GM19239 (cell line): ENCODE data around the gene TRPV3.
A peak's percentile ranks its signal among the peaks of the same experiment; 100 is the strongest.
"Not testable (repeated sequence)": the region's sequence is repeated elsewhere in the genome, so short reads cannot be mapped to it uniquely, and the experiment has no call there.

Source experiments
- DNase-seq: peaks from one replicate; pipeline ENCODE4 v3.0.0; 2011; ENCODE audit warnings: low spot score; ENCODE audit not compliant: insufficient read length
- FAIRE-seq: peaks from 2 replicates; lab custom pipeline; 2011; peaks lifted over from hg19 to GRCh38; lab: Jason Lieb, UNC

TRPV3 gene

DNA sequence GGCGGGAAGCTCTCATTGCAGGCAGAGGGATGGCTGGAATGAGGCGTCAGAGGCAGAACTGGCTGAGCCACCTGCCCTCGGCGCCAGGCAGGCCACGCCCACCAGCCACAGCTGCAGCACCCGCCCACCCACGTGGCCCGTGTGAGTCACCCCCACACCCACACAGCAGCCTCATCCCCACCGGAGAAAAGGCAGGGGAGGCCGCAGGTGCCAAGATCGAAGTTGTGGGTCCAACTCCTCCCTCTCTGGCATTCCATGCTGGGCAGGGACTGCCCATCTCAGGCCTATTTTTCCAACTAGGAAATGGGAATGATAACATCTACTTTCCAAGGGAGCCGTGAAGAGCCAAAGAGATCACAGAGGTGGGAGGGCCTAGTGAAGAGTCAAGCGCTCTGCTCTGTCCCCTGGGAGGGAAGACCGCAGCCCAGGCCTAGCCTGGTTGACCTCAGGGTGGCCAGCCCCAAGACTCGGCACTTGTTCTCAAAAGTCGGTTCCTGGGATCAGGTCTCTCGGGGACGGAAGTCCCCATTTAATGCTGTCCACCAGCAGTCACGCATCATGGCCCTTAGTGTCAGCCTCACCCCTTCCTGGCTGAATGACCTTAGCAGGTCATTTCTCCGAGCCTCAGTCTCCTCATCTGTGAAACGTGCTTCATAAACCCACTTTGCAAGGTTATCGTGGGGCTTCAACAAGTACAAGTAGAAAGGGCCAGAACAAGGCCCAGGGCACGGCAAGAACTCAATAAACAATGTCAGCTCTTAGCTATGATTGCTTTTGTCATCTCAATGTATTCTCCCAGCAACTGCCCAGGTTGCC, at the start of gene TRPV3:
TRPV3 (minus strand) TSS at position 45 of the 816 bp plus-strand sequence. CDS start 2,962 bp downstream, outside the sequence.
- DNase-seq (peak; percentile 62), FAIRE-seq (peak; percentile 64)

DNA sequence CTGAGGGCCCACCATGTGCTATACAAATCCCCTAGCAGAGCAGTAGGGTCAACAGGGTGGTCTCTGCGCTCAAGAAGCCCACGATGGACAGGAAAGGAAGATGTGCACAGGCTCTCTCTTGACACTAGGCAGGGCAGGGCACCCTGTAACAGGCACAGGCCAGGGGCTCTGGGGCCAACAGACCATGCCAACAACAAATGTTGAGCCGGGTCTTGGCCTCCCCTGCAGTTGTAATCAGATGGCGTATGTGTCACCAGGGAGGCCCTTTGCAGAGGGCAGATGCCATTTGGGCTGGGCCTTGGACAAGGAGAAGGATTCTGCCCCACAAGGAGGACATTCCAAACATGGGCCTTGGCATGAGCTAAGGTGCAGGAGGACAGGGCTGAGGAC, 46.3 kb upstream of the TRPV3 start:
- FAIRE-seq (no peak), DNase-seq (no peak)

DNA sequence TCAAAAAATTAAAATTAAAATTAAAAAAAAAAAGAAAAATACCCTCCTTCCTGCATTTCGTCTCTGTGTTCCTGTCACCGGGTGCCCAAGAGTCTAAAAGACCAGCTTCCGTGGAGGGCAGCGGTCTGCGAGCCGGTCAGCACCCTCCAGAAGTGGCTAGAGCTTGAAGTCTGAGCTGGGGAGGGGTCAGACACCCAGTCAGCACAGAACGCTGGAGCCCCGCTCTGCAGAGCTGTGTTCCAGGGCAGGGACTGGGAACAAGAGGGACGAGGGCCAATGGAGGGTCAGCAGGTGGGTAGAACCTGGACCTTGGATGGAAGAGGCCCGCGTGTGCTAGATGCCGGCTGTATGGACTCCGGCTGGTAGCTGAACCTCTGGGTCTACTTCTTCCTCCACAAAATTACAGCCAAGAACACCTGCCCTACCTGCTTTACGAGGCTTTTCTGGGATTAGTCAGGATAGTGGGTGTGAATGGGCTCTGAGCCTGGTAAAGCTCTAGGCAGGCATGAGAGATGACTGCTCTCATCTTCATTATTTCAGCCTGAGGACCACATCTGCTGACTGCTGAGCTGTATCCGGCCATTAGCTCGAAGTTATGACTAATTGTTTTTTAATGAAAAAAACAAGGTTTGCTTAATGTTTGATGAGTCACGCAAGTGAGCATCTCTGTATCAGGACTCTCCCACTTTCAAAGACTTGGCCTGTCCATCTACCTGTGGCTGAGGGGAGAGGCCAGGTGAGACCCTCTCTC, 45.7 kb upstream of the TRPV3 start:
- DNase-seq (no peak), FAIRE-seq (no peak)

DNA sequence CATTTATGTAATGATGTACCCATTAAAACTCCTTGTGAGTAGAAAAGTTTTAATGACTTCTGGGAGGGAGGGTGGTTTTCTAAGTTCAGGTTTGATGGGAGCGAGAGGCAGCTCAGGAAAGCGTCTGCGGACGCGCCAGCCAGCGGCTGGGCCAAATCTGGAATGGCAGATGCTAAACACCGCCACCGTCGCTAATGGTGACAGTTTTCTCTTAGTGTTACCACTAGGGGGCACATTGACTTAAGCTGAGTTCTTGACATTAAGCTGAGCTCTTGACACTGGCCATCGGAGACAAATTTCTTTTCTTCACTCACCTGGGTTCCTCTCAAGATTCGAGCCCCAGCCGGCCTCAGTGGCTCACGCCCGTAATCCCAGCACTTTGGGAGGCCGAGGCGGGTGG, 44.9 kb upstream of the TRPV3 start:
- peak; percentile 89 for FAIRE-seq
- DNase-seq = peak; percentile 51

DNA sequence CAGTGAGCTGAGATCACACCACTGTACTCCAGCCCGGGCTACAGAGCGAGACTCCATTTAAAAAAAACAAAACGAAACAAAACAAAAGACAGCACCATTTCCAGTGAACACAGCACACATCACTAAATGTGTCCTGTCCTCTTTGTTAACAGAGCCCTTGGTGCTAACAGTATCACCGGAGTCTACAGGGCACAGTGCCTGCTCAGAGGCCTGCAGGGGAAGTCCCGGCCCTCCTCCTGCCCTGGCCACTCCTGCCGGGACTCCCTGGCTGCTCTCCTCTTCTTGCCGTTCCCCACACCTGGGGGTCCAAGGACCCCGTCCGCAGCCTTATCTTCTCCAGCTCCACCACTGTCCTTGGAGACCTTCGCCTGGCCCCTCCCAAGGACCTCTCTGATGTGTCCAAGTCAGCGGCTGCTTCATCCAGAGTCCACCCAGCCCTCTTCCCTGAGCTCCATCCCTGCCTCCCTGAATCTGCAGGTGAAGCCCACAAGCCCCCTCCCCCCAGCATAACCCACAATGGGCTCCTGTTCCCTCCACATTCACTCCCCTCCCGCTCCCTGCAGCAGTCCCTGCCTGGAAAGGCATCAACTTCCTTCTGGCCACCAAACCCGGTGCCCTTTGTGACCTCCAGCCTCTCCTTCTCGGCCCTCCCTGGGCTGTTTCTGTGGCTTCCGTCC, 43.1 kb upstream of the TRPV3 start:
- no peak for DNase-seq
- FAIRE-seq = no peak

DNA sequence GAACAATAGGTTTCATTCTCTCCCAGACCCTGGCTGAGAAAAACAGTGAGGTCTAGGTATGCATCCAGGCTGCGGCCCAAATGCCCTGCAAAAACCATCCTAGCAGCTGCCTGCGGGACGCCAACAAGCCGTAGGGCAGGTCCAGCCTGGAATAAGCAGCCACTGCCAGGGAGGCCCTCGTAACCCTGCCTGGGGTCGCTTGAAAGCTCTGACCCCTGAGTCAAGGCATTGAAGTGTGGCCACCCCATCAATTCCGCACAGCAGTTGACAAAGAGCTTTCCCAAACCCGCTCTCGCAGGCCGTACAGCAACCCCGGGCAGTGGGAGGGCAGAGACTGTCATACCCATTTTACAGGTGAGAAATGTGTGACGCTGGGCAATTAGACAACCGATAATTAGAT, 40.5 kb upstream of the TRPV3 start:
- no peak for FAIRE-seq

DNA sequence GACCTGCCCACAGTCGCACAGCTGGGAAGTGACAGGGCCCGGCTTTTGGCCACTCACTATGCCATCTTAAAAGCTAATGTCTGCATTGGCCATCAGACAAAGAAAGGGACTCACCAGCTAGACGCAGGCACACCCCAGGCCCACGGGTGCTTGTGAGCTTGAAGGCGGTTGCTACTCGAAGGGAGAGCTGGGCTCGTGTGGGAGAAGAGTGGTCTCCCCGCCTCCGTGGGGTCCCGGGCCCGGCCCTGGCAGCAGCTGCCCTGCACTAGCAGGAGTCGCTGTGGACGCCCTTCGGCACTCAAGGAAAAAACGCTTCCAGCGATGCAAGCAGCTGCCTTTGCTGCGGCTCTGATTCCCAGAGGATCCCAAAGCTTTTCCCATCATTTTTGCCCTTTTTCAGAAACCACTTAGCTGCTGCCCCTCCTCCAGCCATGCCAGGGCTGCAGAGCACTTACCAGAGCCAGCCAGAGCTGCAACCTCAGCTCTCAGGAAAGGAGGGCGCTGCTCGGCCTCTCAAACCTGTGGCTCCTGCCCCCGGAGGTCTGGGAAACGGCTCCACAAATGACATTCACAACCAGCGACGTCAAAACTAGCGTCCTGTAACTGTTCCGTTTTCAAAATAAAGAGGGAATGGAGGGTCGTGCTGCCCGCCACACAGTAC, 39.3 kb upstream of the TRPV3 start:
- DNase-seq (no peak), FAIRE-seq (no peak)

More for the DNA sequence above, 40.5 kb upstream of the TRPV3 start:
- no peak for DNase-seq

DNA sequence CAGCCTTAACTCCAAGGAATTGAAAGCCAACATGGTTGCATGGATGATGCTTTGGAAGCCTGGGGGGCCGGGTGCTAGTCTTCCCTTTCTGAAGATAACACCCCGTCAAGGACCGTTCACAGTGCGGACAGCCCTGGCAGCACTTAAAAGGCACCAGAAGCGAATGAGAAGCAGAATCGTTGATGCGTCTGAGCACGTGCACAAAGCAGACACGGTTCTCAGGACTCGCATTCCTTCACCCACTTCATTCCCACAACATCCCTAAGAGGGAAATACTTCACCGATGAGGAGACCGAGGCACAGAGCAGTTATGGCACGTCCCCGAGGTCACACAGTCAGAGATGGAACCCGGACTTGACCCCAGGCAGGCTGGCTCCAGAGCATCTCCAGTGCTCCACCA, 37.4 kb upstream of the TRPV3 start:
- DNase-seq = no peak
- FAIRE-seq = no peak

DNA sequence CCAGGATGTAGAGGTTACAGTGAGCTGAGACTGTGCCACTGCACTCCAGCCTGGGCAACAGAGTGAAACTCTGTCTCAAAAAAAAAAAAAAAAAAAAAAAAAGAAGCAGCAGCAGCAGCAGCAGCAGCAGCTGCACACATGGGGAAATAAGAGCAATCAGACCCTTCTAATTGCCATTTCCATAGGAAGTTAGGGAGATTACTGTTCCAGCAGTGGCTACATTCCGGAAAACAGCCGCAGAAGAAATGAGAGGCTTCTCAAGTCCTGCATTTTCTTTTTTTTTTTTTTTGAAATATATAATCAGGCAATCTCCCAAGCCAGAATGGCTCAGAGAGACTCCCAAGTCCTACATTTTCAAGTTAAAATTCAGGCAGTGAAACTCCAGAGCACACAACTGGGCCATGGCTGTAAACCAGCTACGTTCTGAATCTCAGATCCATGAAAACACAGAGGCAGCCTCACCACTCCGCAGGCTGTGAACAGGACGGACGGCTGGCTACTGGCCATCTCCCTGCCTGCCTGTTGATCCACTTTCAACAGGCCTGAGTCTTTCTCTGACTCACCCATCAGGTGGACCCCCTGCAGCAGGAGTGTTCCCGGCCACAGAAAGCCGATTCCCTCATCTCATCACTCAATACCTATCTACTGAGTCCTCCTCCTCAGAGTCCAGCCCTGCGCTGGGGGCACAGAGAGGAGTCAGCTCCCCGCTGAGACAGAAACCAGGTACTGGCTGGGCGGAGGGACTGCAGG, 36.6 kb upstream of the TRPV3 start:
- no peak for FAIRE-seq
- DNase-seq = no peak

DNA sequence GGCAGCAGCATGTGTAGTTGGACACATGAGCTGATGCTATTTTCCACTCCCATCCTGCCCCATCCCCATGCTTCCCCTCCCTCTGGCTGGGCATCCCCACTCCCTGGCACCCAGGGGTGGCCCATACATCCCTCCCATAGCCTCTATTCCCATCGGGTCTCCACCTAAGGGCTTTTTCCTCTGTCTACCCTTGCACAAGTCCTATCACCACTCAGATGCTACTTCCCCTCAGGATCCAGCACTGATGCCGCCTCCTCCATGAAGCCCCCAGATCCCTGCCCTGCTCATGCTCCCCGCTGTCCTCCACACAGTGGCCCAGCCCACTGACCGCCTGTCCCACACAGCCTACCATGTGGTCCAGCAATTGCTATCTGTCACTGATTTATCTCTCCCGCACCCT, 35.8 kb upstream of the TRPV3 start:
- no peak for DNase-seq
- FAIRE-seq = no peak

DNA sequence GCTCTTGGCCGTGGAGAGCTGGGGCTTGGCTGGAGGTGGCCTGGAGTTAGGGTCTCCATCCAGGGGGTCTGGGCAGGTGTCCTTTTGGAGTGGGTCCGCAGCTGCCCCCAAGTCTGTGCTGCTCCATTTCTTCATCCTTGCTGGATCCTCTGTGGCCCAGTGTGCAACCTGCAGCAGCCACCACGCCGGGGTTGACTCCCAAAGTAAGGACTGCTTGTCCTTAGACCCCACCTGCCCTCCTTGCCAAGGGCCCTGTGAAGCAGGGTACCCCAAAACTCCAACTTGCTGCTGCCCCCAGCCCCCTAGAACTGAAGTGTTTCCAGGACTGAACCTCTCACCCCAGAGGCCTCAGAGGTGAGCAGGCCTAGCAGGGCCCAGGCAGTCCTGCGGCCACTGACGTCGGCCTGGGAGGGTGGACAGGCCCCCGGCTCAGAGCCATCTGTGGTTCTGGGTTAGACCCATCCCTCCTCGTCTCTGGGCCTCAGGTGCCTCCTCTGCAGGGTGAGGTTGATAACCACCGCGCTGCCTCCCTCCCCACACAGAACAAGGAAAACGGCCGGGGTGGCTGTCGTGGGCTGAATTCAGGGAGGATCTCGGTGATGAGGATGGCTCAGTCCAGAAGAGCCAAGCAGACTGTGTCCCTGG, 34.7 kb upstream of the TRPV3 start:
- DNase-seq = no peak
- no peak for FAIRE-seq

DNA sequence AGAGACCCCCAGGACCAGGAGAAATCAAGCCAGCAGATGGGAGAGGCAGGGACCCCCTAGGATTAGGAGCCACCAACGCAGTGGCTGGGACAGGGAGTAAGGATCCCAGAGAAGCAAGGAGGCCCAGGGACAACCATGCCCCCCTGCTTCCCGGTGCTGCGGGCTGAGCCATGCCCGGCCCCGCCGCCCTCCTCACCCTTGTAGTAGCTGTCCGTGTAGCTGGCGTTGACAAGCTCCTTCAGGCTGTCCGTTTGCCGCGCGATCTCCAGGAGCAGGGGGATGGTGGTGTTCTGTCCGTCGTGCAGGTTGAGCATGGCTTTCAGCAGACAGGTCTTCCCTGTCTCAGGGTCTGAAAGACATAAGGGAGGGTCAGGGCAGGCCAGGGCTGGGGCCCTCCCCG, 33.2 kb upstream of the TRPV3 start:
- DNase-seq = no peak
- FAIRE-seq = no peak

DNA sequence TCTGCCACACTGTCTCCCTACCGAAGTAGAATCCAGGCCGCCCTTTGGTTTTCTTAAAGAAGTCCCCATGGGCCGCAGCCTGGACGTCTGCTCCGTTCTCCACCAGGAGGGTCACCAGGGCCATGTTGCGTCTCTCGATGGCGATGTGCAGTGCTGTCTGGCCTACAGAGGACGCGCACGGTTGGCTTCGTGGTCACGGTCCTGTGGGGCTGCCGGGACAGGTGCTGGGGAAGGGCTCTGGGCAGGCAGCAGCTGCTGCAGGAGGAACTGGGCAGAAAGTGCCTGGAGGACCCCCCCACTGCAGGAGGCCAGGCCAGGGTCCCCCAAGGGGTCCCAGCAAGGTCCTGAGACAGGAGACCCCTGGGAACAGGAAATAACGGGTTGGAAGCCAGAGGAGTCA, 32.6 kb upstream of the TRPV3 start:
- DNase-seq = no peak
- FAIRE-seq = no peak

DNA sequence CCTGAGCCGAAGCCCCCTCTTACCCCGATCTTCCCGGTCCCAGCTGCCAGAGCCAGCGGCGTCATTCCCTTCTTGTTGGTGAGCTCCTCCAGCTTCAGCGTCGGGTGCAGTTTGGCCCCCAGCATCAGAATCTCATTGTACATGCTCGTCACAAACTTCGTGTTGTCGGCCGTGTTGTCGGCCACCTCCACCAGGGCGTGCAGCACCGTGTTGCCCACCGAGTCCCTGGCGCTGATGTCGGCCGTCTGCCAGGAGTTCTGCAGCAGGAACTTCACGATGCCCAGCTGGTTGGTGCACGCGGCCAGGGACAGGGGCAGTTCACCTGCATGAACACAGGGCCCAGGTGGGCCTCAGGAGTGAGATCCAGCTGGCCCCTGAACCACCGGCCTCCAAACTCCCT, 32.2 kb upstream of the TRPV3 start:
- DNase-seq (no peak), FAIRE-seq (no peak)

DNA sequence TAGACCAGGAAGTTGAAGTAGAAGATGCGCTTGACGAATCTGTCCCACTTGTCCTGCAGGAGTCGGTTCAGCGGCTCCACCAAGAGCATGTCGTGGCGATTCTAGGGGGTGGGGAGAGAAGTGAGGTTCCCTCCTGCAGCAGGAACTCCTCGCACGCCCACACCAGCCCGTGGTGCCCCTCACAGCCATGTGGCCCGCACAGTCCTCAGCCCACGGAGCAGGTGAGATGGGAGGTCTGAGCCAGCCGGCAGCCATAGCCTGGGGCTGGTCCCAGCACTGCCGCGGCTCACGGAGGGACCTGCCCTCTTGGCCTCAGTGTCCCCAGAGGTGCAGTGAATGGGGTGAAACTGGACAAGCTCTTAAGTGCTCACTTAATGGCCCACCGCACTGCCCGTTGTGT, 28.2 kb upstream of the TRPV3 start:
- FAIRE-seq (no peak), DNase-seq (no peak)

DNA sequence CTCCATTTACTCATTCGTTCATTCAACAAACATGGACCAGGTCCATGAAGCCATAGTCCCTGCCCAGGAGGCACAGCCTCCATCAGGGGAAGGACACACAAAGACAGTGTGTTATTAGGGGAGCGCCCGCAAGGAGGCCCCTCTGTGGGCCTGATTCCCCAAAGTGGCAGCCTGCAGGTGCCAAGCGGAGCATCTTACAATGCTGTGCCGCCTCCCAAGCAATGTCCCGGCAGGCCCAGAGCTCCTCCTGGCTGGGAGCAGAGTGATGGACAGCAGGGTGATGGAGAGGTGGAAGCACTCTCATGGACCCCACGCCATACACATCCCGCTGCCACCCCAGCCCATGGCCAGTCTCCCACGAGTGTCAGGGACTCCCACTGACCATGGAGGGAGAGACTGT, 25.8 kb upstream of the TRPV3 start:
- no peak for FAIRE-seq
- DNase-seq = no peak

DNA sequence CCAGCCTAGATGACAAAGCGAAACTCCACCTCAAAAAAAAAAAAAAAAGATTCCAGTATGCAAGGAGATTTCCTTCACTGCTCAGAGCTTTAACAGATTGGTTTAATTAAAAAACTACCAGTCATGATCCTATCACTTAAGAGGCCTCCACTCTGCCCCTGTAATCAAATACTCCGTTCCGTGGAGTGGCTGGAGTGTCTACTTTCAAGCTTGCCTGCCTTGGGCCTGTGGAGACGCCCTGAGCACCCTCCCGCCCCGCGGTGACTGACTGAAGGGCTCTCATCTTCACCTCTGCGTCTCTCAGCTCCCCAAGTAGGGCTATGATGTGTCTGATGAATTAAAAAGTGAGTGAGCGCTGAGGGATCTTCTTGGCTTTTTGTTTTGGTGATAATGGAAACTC, 25.3 kb upstream of the TRPV3 start:
- FAIRE-seq = no peak
- DNase-seq = no peak

DNA sequence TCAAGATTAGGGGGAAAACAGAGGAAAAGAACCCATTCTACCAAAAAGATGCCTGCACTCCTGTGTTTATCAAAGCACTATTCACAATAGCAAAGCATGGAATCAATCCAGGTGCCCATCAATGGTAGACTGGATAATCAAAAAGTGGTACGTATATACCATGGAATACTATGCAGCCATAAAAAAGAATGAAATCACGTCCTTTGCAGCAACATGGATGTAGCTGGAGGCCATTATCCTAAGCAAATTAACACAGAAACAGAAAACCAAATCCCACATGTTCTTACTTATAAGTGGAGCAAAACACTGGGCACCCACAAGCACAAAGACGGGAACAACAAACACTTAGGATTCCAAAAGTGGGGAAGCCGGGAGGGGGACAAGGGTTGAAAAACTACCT, 21.1 kb upstream of the TRPV3 start:
- not testable (repeated sequence) for DNase-seq, FAIRE-seq

DNA sequence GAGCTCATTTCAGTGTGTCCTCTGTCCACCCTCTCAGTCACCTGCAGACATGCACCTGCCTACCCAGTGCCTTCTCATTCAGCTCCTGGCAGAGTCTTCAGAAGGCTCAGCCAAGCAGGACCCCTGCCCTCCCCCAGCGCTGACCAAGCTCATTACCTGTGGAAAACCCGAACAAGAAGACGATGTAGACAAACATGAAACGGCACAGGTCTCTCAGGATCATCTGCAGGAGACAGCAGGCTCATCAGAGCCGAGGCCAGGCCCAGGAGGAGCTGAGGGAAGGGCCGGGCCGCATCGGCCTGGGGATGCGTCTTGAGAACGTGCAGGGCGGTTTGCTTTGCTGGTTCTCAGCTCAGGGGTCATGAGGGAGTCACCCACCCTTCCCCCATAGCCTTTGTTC, 19.4 kb upstream of the TRPV3 start:
- FAIRE-seq = no peak

More for the DNA sequence above, 19.4 kb upstream of the TRPV3 start:
- no peak for DNase-seq
